AG08396 (cell line): ENCODE results near the gene YPEL3.
"Not testable (repeated sequence)": the region's sequence is repeated elsewhere in the genome, so short reads cannot be mapped to it uniquely, and the experiment has no call there.

Experiments used
- DNase-seq: peaks from one replicate; pipeline ENCODE4 v3.0.0; 2012; ENCODE audit warnings: low spot score, mixed read lengths

Gene YPEL3

GRCh38 chr16:30116291-30117207, 20.5 kb upstream of the YPEL3 start:
- no peak for DNase-seq

- DNase-seq = no peak
These were observed 19.2 kb upstream of the YPEL3 start for GRCh38 chr16:30115238-30115637.

- DNase-seq = not testable (repeated sequence)
These were observed 18.8 kb upstream of the YPEL3 start for GRCh38 chr16:30114833-30115232.

- DNase-seq = no peak
These were observed 18.4 kb upstream of the YPEL3 start for GRCh38 chr16:30114411-30114810.

GRCh38 chr16:30113711-30114333, 17.8 kb upstream of the YPEL3 start:
- DNase-seq = no peak

- DNase-seq = no peak
These were observed 17.2 kb upstream of the YPEL3 start, which contains the start of gene GDPD3 for GRCh38 chr16:30113031-30113710. GDPD3 (minus strand) TSS chr16:30113537; CDS start chr16:30113478, 59 bp downstream.

GRCh38 chr16:30112197-30113030, 16.4 kb upstream of the YPEL3 start:
- DNase-seq = peak; percentile 77

- no peak for DNase-seq
These were observed 14.6 kb upstream of the YPEL3 start for GRCh38 chr16:30110661-30111060.

GRCh38 chr16:30108059-30108850, 12.2 kb upstream of the YPEL3 start:
- DNase-seq = no peak

GRCh38 chr16:30104492-30104891, 8.5 kb upstream of the YPEL3 start:
- DNase-seq = no peak

- no peak for DNase-seq
These were observed 8.1 kb upstream of the YPEL3 start for GRCh38 chr16:30104090-30104489.

- DNase-seq = no peak
These were observed 1.0 kb upstream of the YPEL3 start for GRCh38 chr16:30096862-30097563.

- DNase-seq = peak; percentile 34
These were observed 591 bp downstream of the YPEL3 start for GRCh38 chr16:30095166-30096078.

GRCh38 chr16:30094541-30095165, 1.4 kb downstream of the YPEL3 start:
- no peak for DNase-seq

GRCh38 chr16:30092373-30093010, 3.5 kb downstream of the YPEL3 start:
- DNase-seq = peak; percentile 74

GRCh38 chr16:30091474-30092372, 4.3 kb downstream of the YPEL3 start, which contains the start of gene TBX6:
TBX6 (minus strand) TSS chr16:30091924; CDS start chr16:30091193, 731 bp downstream.
- peak; percentile 96 for DNase-seq
